HG02763 (cell line): ENCODE measurements around the gene CD300LF.

Experiments used
- ATAC-seq: cut with Tn5 transposase; IDR thresholded peaks from one replicate; pipeline ENCODE4 v1.9.1; 2021; ENCODE audit warnings: mild to moderate bottlenecking, moderate library complexity; ENCODE audit not compliant: unreplicated experiment

Gene CD300LF

DNA sequence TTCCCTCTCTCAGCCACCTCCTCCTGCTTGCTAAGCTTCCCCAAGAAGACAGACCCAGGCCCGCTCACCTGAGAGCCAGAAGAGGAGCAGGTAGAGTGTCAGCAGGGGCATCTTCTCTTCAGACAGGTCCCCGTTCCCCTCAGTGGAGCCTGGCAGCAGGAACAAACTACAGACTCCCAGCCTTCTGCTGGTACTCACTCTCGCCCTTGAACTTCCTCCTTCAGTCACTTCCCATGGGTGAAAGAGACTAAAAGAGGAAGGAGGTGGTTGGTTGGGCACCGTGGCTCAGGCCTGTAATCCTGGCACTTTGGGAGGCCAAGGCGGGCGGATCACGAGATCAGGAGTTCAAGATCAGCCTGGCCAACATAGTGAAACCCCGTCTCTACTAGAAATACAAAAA is at the start of gene CD300LF:
CD300LF (minus strand) TSS at position 168 of the 400 bp plus-strand sequence; CDS start at position 111, 57 bp downstream.
- no peak for ATAC-seq

DNA sequence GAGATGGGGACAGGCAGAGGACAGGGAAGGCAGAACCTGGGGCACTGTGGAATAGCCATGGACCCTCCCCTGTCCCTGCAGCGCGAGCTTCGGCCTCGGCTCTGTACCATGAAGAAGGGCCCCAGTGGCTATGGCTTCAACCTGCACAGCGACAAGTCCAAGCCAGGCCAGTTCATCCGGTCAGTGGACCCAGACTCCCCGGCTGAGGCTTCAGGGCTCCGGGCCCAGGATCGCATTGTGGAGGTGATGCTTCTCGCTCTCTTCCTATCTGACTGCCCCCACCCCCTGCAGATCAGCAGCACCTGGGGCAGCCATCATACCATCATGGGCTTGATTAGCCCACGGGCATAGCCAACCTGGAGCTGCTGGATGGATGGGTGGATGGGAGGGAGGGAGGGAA is 49.2 kb upstream of the CD300LF start:
- no peak for ATAC-seq

DNA sequence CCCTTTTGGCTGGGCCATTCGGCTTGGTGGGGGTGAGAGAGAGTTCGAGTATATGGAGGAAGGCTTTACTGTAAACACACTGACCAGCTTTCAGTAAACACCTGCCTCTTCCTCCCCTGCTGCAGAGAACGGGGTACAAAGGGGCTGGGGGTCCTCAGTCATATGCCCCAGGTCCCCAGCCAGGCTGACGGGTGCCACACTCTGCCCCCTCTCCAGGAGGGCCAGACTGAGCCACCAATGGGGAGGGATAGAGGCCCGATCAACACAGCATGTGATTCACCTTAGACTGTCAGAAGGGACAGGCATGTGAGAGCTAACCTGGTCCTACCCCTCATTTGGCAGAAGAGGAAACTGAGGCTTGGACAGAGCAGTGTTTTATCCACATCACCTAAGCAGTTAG is 48.7 kb upstream of the CD300LF start:
- ATAC-seq: no peak

DNA sequence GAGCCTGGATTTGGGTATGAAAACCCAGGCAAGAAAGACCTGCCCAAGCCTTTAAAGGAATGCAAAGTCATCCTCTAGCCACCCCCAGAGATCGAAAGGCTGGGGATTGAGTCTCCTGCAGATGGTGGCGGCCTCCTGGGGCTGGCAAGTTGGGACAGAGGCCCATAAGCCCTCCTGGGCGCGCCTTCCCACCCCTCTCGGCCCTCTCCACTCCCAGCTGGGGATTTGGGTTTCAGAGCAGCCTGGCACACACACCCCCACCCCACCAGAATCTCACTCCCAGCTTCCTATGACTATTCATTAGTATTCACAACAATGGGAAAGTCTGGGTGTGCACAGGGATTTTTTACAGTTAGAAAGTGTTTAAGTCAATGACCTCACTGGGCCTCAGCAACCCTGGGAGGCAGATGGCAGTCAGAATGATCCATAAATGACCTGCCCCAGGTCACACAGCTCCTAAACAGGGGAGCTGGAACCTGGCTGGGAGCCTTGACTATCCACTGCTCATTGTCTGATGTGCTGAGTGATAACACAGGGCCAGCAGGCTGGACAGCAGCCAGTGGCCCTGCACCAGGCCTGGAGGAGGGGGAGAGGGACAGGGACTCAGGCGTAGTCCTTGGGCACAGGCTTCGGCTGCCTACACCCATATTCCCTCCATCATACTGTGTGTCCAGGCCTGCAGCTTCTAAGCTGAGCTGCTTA is 47.8 kb upstream of the CD300LF start:
- no peak for ATAC-seq

DNA sequence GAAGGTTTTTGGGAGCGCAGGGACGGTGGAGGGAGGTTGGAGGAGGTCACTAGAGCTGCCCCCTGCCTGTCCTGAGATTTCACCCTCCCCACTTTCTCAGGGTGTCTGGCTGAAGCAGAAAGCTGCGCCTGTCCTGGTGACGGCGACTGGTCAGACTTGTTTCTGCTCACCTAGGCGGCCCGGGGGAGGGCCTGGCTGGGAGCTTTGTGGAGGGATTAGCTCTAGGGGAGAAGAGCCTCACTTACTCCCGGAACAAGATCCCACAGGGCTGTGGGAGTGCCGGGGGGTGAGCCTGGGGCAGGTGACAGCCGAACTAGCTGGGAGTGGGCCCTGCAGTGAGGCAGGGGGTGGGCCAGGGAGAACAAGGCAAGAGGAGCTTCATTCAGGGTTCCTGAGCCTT is 47.2 kb upstream of the CD300LF start:
- no peak for ATAC-seq

DNA sequence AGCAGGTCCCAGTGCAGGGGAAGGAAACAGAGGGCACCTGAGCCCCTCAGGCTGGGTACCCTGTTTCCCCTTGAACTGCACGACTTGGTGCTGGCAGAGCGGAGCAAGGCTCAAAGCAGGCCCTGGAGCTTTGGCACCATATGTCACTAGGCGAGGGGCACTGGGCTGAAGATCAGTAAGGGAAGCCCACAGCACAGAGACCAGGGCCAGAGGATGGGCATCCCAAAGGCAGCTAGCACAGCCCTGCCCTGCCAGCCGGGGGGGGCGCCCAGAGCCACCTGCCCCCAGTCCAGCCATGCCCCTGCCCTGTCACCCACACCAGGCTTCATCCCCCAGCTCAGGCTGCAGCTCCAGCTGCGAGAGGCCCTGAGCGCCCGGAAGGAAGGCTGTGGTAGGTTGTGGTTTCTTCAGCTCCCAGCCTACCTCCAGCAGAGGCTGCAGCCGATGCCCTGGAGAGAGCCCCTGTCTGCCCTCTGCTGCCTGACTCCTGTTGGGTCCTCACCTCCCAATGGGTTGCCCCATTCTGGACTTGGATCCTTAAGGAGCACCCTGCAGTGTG is 46.6 kb upstream of the CD300LF start:
- peak; percentile 60 for ATAC-seq

DNA sequence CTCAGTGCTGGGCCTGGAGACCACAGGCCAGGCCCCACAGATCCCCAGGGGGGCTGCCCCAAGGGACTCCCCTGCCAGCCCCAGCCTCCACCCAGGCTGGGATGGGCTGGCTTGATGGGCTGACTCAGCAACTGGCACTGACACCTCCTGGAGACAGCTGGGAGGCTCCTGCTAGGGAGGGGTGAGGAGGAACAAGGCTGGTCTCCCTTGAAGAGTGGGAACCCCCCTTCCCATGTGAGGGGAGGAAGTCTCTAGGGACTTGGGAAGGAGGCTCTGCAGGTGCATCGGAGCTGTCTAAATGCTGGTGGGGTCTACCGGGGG is 46.1 kb upstream of the CD300LF start:
- no peak for ATAC-seq

DNA sequence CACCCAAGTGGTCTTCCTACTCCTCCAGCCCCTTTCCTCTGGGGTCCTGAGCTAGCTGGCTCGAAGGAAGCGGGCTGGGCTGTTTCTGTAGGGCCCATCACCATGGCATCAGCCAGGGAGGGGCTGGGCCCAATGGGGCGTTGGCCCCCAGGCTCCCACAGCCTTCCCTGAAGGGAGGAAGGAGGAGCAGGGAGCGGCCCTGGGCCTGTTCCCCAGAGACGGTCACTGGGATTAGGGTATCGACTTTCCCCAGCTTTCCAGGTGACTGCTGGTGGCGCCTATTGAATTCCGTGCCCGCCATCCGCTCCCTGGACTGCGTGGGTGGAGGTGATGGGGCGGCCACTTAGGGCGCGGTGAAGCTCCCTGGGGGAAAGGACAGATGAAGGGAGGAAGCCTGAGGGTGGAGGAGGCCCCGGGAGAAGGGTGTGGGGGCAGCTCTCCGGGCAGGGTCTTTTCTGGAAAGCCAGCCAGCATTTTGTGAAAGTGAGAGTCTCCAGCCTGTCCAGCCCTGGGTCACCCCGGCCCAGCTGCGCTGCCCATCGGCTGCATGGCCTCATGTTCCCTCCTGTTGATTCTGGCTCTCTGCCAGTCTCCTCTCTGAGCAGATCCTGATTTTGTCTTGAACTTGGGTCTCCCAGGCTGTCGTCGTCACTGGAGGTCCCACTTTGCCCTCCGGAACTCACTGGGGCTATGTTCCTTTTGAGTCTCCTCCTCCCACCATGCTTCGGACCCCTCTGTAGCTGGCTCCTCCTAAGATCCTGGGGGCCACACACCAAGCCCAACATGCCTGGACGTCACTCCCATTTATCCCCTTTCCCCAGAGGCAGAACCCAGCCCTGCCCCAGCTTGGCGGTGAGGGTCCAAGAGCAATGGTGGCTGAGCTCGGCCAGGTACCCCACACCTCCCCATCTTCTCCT is 45.5 kb upstream of the CD300LF start:
- no peak for ATAC-seq

DNA sequence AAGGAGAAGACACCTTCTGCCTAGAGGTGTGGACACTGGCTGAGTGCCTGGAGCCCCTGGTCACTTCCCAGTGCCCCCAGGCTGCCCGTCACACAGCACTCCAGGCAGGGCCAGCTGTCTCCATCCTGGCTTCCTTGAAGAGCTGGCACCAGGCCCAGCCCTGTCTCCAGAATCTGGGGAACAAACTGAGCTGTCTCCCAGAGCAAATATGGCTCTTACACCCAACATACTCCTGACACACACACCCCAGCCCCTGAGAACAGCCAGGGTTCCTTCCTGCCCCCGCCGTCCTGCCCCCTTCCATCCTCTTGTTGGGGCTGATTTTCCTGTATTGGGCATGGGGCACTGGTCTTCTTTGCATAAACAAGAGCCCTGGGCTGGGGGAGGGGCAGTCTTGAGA is 44.8 kb upstream of the CD300LF start:
- no peak for ATAC-seq

DNA sequence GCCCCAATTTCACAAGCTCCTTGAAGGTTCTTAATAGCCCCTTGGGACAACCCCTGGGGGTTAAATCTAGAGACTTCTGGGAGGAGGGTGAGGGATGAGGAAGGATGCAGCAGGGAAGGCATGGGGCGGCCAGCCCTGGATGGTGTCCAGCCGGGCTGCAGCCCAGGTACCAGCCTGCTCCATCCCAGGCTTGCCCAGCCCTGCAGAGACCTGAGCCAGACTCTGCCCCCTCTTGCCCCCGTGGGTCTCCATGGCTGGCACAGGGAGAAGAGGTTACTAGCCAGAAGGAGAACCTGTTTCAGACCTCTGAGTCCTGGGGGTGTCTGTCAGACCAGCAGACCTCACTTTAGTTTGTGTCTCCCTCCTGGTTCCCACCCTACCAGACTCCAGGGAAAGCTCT is 44.2 kb upstream of the CD300LF start:
- ATAC-seq: no peak

DNA sequence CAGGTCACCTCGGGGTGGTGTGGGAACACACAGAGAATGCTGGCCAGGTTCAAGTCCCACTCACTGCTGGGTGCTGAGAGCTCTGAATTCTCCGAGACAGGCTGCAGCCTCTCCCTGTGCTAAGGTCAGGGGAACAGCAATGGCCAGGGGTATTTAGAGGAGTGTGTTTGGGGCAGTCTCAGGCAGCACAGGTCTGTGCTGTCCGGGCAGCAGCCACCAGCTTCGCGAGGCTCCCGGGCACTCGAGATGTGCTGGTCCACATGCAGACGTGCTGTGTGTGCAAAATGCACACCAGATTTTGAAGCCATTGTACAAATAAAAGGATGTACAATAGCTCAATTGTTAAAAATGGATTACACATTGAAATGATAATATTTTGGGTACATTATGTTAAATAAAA is 42.8 kb upstream of the CD300LF start:
- ATAC-seq: no peak

DNA sequence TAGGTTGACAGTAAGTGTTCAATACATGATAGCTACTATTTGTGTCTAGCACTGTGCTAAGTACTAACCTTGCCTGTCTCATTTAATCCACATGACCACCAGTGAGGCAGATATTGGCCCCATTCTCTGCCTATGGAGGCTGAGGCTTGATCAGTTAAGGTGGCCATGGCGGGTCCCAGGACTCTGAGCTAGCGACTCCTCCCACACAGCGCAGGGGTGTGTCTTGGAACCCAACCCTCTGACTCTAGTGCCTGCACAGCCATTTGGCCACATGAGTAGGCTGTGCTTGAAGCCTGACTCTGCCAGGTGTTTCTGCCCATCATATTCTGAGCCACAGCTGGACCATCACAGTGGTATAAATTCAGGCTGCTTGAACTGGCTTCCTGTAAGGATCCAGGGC is 42.1 kb upstream of the CD300LF start:
- ATAC-seq: no peak

DNA sequence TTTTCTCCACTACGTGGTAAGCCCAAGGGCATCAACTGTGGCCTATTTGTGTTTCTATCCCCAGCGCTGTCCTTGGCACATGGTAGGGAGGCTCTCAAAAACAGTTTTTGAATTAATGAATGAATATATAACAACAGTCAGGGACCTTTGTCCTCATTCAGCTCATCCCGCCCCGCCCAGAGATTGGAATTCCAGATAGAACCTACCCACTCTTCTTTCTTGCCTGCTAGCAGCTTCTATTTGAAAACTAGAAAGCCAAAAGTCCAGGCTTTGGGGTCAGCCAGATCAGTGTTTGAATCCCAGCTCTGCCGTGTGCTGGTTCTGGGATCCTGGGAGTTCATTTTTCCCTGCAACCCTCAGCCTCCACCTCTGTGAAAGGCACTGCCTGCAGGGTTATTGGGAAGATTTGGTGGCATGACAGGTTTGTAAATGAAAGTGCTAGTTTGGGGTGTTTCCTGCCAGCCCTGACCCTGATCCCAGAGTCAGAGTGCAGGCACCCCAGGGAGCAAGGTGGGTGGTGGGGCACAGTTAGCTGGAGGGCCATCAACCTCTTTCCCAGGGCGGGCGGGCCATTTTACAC is 40.2 kb upstream of the CD300LF start:
- no peak for ATAC-seq

DNA sequence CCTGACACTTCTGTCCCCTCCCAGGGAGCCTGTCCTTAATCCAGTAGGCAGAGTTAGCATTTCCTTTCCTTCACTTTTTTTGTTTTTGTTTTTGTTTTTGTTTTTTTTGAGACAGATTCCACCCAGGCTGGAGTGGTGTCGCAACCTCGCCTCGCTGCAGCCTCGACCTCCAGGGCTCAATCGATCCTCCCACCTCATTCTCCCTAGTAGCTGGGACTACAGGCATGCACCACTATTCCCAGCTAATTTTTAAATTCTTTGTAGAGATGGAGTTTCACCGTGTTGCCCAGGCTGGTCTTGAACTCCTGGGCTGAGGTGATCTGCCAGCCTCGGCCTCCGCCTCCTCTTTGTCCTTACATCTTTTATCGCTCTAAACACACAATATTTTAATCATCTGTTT is 39.7 kb upstream of the CD300LF start:
- ATAC-seq: no peak

DNA sequence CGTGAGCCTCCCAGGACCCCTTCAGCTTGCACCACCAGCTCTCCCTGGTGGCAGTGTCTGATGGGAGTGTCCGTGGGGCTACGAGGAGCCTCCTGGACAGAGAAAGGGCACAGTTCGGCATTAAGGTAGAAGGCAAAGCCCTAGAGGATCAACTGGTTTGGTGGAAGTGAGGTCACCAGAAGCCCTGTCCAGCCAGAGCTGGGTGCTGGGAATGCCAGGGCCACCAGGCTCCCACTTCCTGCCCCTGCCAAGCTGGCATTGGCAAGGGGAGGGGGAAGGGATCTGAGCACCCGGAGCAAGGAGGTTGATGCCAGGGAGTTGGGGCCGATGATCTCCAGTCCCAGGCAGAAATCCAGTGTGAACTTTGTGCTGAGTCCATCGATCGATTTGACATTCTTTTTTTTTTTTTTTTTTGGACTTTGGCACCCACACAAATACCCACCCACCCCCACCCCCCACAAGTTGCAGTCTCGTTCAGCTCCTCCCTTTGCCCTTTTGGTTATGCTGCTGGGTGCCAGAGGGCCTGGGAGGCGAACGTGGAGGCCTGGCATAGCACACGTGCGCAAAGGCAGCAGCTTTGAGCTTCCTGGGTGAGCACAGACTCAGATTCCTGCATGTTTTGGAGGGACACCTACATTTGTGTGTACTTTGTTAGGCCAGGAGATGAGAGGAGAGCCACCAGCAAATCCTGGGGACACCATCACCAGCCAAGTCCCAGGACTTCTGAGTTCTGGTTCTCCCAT is 37.8 kb upstream of the CD300LF start:
- ATAC-seq: no peak

DNA sequence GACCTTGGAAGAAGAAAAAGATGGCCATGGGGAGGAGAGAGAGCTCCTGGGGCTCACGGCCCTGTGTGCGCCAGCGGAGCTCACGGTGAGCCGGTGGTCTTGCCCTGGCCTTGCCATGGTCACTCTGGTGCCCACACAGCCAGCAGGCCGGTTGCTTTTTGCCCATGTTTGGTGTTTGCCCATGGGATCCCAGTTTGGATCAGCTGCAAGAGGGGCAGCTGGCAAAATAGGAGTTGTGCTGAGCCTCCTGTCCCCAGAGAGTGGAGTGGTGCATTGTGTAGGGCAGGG is 37.3 kb upstream of the CD300LF start:
- ATAC-seq: no peak

DNA sequence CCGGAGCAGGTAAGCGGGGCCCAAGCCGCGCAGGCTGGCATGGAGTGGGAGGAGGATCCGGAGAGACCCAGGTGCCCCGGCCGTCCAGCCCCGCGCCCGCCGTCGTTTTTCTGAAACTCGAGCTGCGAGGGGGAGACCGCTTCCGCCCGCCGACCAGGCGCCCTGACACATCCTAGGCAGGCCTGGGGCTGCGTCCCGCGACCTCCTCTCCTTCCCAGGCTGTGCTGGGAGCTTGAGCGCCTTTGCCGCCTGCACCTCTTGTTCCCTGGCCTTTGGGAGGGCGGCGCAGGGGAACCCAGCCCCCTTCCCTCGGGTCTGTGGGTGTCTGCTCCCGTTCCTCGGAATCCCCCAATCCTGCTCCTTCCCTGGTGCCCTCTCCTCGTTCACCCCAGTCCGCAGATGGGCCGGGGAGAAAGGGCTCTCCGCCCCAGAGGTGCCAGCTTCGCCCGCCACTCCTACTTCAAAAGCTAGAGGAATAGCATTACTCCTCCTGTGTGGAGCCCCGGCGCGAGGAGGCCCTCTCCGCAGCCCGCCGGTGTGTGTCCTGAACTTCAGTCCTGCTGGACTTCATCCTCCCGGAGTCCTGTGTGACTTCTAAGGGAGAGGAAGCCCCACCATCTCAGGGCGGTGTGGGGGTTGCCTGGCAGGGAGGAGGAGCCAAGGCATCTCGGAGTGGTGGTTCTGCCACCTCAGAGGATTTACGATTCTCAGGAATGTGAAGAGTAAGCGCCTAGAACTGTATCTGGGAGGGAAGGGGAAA is 36.7 kb upstream of the CD300LF start:
- ATAC-seq: peak; percentile 3

DNA sequence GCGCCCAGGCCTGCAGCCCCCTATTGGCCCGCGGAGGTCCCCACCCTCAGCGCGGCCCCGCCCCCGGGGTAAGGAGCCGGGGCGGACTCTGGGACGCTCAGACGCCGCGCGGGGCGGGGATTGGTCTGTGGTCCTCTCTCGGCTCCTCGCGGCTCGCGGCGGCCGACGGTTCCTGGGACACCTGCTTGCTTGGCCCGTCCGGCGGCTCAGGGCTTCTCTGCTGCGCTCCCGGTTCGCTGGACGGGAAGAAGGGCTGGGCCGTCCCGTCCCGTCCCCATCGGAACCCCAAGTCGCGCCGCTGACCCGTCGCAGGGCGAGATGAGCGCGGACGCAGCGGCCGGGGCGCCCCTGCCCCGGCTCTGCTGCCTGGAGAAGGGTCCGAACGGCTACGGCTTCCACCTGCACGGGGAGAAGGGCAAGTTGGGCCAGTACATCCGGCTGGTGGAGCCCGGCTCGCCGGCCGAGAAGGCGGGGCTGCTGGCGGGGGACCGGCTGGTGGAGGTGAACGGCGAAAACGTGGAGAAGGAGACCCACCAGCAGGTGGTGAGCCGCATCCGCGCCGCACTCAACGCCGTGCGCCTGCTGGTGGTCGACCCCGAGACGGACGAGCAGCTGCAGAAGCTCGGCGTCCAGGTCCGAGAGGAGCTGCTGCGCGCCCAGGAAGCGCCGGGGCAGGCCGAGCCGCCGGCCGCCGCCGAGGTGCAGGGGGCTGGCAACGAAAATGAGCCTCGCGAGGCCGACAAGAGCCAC is 36.0 kb upstream of the CD300LF start, which contains the start of gene NHERF1:
NHERF1 (plus strand) TSS at position 100 of the 750 bp plus-strand sequence; CDS start at position 319, 219 bp downstream.
- peak; percentile 85 for ATAC-seq

DNA sequence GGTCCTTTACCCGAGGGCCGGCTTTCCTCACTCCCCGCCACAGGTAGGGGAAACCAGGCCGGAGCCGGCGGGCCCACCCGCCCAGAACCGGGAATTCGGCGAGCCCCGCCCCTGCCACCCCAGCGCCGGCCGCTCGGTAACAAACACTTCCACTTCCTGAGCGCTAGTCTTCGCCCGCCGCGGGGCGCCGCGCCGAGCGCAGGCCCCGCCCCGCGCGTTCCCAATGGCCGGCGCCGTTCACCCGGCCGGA is 35.5 kb upstream of the CD300LF start:
- no peak for ATAC-seq

DNA sequence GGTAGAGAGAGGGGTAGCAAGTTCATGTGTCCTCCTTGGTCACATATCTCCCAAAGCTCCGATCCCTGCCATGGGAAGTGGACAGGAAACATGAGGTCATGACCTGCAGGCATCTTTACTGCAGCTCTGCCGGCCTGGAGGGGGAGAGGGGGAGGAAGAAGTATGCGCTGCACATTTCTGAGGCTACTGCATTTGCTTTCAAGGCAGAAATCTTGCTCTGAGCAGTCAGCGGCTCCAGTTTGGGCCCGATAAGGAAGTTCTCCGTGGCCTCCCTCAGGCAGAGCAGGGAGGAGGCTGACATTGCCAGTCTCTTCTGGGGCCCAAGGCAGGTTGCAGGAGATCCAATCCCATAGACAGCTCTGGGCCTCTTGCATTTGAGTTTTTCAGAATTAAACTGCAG is 34.2 kb upstream of the CD300LF start:
- ATAC-seq: no peak
